Measurements from ENCODE around the gene COQ8B.
A peak's percentile ranks its signal among the peaks of the same experiment; 100 is the strongest.
"Not testable (repeated sequence)": the region's sequence is repeated elsewhere in the genome, so short reads cannot be mapped to it uniquely, and the experiment has no call there.

The COQ8B gene

DNA sequence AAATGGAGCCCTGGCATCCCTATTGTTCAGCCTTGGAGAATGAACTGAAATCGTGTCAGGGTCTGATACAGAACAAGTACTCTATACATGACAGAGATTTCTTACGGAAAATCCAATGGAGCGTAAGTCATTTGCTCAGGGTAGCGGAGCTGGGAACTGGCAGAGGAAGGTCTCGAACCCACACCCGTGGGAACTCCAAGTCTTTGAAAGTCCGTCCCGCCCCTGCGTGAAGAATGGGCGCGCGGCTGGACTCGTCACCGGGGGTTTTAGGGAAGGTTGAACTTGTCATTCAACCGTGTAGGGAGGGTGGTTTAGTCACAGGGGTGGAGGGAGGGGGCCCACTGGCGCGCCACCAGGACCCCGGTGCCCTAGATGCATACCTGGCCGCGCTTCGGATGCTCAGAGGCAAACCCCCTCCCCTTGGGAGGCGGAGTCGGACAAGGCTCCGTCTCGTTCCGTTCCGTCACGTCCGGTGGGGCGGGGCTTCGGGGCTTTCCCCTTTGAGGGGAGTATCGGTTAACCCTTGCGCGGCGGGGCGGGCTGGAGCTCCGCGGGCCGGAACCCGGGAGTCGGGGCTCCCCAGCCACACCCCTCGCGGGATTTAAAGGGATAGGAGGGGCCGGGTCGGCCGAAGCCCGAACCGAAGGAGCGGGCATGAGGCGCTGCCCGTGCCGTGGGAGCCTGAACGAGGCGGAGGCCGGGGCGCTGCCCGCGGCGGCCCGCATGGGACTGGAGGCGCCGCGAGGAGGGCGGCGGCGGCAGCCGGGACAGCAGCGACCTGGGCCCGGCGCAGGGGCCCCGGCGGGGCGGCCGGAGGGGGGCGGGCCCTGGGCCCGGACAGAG lies at the start of gene COQ8B, which contains the start of gene ITPKC:
Gene COQ8B (minus strand): TSS at position 405 of the 843 bp plus-strand sequence. CDS start 2,254 bp downstream, outside the sequence.
Gene ITPKC (plus strand): TSS at position 631 of the 843 bp plus-strand sequence. CDS start 24 bp downstream, at position 655.
- peak; percentile 97 to 99 for DNase-seq

DNA sequence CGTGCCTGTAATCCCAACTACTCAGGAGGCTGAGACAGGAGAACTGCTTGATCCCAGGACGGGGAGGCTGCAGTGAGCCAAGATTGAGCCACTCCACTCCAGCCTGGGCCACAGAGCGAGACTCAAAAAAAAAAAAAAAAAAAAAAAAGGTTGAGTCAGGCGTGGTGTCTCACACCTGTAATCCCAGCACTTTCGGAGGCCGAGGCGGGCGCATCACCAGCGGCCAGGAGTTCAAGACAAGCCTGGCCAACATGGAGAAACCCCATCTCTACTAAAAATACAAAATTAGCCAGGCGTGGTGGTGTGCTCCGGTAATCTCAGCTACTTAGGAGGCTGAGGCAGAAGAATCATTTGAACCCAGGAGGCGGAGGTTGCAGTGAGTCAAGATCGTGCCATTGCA lies 49.7 kb upstream of the COQ8B start:
- DNase-seq: not testable (repeated sequence)

DNA sequence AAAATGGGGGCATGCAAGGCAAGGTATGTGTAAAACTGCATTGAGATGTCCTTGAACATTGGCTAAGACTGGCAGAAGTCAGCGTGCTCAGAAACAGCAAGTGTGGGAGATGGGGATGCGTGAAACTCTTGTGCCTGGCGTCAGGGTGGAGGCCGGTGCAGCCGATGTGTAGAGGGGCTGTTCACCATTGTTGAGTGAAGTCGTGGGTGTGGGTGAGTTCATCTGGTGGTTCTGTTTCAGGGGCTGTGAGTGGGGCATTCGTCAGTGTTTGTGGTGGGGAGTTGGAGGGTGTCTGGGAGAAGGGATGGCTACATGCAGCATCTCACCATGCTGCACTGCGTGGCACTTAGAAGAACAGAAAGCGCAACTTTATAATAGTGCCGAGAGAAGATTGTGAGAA lies 47.3 kb upstream of the COQ8B start:
- no peak for DNase-seq

DNA sequence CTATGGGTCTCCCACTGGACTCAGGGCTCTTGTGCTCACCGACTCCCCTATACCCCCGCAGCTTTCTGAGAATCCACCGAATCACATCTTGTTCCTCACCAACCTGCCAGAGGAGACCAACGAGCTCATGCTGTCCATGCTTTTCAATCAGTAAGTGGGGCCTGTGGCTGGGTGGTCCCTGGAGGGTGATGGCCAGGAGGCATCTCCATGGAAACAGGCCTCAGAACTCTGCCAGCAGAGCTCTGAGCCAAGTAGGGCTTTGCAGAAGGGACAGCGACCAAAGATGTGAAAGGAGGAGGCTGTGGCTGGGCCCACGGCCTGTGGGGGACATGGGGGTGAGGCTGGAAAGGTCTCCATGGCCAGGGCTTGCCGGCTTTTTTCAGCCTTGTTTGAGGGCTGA lies 46.8 kb upstream of the COQ8B start:
- DNase-seq: no peak

DNA sequence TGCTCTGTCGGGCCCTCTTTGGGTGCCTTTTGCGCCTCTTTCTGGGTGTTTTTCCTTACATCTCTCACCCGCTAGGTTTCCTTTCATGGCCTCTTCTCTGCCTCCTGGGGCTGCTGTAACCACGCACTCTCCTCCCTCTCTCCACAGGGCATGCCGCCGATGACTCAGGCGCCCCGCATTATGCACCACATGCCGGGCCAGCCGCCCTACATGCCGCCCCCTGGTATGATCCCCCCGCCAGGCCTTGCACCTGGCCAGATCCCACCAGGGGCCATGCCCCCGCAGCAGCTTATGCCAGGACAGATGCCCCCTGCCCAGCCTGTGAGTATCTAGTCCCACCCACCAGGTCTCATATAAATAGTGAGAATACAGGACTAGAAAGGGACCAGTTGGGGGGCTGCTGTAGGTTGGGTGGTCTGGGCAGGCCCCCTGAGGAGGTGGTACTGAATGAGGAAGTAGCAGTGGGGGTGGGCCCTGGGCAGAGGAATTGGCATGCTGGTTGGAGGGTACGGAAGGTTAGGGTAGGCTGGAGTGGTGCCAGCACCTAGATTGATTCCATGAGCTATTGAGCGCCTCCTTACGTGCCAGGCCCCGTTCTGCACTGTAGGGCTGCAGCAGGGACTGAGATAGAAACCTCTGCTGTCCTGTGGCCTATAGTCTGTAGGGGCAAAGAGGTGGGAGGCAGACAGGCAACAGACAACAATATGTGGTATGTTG lies 46.2 kb upstream of the COQ8B start:
- DNase-seq: no peak

GRCh38 chr19:40759352-40759751 lies 42.7 kb upstream of the COQ8B start:
- DNase-seq: no peak

DNA sequence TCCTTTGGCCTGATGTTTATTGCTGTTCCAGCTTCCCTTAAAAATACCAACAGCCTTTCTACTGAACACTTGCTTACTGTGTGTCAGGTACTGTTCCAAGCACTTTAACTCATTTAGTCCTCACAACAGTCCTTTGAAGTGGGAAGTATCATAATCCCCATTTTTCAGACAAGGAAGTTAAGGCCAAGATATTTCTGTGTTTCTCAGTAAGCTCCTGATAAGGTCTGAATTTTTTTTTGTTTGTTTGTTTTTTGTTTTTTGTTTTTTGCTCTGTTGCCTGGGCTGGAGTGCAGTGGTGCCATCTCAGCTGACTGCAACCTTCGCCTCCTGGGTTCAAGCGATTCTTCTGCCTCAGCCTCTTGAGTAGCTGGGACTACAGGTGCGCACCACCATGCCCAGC lies 41.8 kb upstream of the COQ8B start:
- DNase-seq: no peak

- DNase-seq: no peak
Measured at GRCh38 chr19:40756502-40757110, 39.9 kb upstream of the COQ8B start.

- DNase-seq: no peak
Measured at GRCh38 chr19:40755791-40756190, 39.1 kb upstream of the COQ8B start.

GRCh38 chr19:40755248-40755624 lies 38.5 kb upstream of the COQ8B start:
- no peak for DNase-seq

DNA sequence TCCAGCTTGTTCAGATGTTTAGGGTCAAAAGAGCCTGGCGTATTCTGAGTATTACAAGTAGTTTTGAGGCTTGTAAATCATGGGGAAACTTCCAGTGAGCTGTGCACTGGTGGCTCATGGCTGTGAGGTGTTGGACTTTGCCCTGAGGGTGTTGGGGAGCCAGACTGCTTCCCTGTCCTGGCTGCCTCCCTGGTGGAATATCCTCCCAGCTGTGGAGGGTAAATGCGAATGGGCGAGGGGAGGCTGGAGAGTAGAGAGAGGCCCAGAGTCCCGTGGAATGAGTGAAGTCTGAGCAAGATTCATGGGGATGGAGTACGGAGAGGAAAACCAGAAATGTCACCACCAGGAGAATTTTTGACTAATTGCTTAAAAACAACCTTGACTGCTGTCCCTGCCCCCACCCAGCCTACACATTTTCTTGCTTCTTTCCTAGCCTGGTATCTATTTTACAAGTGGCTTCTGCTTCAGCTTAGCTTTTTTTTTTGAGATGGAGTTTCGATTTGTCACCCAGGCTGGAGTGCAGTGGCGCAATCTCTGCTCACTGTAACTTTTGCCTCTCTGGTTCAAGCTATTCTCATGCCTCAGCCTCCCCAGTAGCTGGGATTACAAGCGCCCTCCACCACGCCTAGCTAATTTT lies 38.0 kb upstream of the COQ8B start:
- no peak for DNase-seq

- no peak for DNase-seq
Measured at GRCh38 chr19:40752257-40752781, 35.6 kb upstream of the COQ8B start.

- DNase-seq: peak; percentile 98 to 99
Measured at GRCh38 chr19:40750874-40751537, 34.3 kb upstream of the COQ8B start, which contains the start of gene SNRPA. Gene SNRPA, plus strand, starts transcription at chr19:40751203. Its CDS starts 206 bp downstream, at chr19:40751409.

- peak; percentile 99 to 100 for DNase-seq
Measured at GRCh38 chr19:40750058-40750873, 33.6 kb upstream of the COQ8B start, which contains the start of gene ACTMAP. Gene ACTMAP, minus strand, starts transcription at chr19:40750477. Its CDS starts 674 bp downstream, at chr19:40749803.

GRCh38 chr19:40747536-40747935 lies 30.9 kb upstream of the COQ8B start:
- no peak for DNase-seq

GRCh38 chr19:40745402-40745780 lies 28.7 kb upstream of the COQ8B start:
- no peak for DNase-seq

DNA sequence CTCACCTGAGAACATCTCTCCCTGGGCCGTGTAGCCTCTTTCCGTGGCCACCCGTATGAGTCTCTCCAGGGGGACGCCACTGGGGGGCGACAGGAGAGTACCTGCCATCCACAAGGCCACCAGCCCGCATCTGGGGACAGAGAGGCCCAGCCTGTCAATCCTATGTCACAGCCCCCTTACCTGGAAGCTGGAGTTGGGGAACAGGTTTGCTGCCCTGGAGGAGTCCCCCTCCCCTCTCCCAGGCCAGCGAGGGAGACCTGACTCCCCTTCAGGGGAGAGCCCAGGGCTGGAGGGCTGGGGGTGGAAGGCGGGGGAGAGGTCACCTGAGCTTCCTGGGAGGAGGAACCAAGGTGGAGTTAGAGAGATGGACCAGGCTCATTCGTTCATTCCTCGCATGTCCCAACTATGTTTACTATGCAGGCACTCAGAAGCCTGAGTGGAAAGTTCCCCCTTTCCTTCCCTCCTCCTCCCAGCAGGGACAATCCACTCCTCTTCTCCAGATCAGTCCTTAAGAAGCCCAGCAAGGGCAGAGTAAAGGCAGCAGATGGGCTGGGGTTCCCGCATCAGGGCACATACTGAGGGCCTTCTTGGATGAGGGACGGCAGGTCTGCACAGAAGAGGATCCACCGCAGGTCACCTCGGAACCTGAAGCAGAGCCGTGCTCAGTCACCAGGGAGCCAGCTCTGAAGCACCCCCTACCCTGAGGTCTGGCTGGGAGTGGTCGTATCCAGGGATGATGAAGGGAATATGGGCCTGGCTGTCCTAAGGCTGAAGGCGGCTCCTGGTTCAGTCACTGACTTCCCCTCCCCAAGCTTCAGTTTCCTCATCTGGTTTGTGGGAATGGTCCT lies 28.1 kb upstream of the COQ8B start:
- DNase-seq: no peak

DNA sequence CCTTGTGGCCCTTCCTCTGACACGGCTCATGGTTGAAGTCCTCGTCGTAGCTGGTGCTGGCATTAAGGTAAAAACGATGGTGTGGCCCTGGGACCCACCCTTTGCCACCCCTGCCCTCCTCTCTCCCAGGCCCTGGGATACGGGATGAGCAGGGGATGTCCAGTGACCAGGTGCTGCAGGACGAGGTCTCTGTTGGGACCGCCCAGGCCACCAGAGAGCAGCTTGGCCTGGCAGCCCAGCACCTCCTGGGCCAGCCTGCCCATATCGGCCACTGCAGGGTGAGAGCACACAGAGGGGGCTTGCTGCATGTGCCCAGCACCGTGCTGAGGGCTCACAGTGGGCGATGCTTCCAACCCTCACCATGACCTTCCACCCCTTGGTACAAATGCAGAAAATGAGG lies 27.2 kb upstream of the COQ8B start:
- DNase-seq: no peak

DNA sequence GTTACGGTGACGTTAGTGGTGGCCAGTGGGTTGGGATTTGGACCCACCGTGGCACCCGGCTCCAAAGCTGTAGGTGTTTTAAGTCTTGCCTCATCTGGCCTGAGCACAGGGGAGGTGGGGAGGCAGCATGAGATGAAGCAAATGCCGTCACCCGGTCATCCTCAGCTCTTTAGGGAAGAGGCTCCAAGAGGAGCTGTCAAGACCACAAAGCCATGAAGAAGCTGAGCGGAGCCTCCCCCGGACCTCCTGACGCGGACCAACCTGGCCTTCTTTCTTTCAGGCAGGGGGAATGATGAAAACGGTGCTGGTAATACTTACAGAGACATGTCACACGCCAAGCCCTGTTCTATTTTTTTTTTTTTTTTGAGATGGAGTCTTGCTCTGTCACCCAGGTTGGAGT lies 26.2 kb upstream of the COQ8B start:
- no peak for DNase-seq

DNA sequence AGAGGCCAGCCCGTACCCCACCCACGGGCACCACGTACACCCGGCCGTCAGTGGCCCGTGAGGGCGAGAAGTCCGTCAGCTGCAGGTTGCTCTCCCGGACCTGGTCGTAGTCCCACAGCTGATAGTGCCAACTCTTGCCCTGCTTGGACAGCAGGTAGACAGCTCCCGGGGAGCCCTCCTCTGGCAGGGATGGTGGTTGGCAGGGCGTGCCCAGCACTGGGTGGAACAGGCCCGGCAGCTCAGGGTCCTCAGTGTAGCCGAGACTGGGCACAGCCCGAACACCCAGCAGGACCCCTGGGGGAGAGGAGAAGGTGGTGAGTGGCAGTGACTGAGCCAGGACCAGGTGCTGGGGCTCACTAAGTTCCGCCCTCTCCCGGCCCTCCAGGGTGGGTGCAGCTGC lies 25.8 kb upstream of the COQ8B start:
- no peak for DNase-seq
